Measurements from ENCODE around the gene KIR3DL1.

The KIR3DL1 gene

DNA sequence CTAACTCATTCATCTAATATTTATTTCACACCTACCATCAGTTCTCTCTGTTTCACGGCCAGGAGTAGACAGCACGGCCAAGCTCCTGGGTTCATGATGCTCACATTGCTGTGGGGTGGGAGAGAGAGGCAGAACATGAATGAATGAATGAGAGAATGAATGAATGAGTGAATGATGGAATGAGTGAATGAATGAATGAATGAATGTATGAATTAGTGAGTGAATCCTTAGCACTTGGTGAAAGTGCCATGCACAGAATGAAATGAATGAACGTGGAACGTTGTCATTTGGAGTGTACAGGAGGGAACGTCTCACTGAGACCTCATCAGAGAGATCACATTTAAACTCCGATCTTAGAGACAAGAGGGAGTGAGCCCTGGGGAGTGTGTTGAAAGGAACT, 24.8 kb upstream of the KIR3DL1 start:
- no peak overlapping the region for H3K4me3 ChIP-seq (ENCODE audit: low read depth, low read length)
- in situ Hi-C loops (cut with HindIII; ENCODE audit: low sequenced_read_pairs), result no loop called here
- TF ChIP-seq, protein P1, sequence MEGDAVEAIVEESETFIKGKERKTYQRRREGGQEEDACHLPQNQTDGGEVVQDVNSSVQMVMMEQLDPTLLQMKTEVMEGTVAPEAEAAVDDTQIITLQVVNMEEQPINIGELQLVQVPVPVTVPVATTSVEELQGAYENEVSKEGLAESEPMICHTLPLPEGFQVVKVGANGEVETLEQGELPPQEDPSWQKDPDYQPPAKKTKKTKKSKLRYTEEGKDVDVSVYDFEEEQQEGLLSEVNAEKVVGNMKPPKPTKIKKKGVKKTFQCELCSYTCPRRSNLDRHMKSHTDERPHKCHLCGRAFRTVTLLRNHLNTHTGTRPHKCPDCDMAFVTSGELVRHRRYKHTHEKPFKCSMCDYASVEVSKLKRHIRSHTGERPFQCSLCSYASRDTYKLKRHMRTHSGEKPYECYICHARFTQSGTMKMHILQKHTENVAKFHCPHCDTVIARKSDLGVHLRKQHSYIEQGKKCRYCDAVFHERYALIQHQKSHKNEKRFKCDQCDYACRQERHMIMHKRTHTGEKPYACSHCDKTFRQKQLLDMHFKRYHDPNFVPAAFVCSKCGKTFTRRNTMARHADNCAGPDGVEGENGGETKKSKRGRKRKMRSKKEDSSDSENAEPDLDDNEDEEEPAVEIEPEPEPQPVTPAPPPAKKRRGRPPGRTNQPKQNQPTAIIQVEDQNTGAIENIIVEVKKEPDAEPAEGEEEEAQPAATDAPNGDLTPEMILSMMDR (IDR thresholded peaks at IDR 0.05; ENCODE audit: low read depth, low read length, missing control alignments), result no peak
- no peak for DNase-seq (ENCODE audit: low read depth)

DNA sequence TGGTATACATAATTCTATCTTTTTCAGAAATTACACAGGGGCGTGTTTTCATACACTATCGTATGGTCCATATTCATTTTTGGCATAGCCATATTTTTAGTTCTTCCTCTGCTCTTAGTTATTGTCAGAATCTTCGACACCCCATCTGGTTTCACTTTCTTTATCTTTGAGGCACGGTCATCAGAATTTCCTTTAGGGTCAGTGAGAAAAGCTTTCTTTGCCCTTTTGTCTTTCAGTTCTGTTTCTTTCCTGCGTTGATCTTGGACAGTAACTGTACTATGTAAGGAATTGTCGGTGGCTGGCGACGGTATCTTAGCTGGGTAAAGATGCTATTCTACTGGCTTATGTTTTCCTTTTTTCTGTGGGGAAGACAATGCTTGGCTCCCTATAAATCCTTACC, 23.5 kb upstream of the KIR3DL1 start:
- H3K4me3 ChIP-seq (ENCODE audit: low read depth, low read length), result no peak overlapping the region
- TF ChIP-seq, protein P1 (IDR thresholded peaks at IDR 0.05; ENCODE audit: low read depth, low read length, missing control alignments), result no peak
- no peak for DNase-seq (ENCODE audit: low read depth)
- in situ Hi-C loops (cut with HindIII; ENCODE audit: low sequenced_read_pairs), result no loop called here

DNA sequence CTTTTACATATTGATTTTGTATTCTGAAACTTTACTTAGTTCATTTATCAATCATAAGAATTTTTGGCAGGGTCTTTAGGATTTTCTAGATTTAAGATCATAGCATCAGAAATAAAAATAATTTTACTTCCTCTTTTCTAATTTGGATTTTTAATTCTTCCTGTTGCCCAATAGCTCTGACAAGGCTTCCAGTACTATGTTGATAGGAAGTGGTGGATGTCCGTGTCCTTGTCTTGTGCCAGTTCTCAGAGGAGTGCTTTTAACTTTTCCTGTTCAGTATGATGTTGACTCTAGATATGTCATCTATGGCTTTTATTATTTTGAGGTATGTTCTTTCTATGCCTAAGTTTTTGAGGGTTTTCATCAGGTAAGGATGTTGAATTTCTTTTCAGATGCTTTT, 20.5 kb upstream of the KIR3DL1 start:
- in situ Hi-C loops (cut with HindIII; ENCODE audit: low sequenced_read_pairs), result no loop called here
- no peak for DNase-seq (ENCODE audit: low read depth)
- TF ChIP-seq, protein P1 (IDR thresholded peaks at IDR 0.05; ENCODE audit: low read depth, low read length, missing control alignments), result no peak
- no peak overlapping the region for H3K4me3 ChIP-seq (ENCODE audit: low read depth, low read length)

DNA sequence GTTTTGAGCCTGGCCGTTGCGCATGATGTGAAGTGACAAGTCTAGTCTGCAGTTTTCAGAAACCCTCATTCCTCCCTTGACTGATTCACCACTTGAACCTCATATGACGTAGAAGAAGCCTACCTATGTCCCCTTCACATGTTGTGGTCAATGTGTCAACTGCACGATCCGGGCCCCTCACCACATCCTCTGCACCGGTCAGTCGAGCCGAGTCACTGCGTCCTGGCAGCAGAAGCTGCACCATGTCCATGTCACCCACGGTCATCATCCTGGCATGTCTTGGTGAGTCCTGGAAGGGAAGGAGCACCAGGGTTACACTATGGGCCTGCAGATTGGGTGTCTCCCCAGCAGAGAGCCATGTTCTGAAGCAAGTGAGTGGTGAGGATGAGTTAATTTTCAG, 12.9 kb upstream of the KIR3DL1 start, which contains the start of gene KIR2DL4:
Gene KIR2DL4, plus strand, starts transcription at position 201 of the 400 bp plus-strand sequence. Its CDS starts 42 bp downstream, at position 243.
- DNase-seq (ENCODE audit: low read depth), result no peak
- TF ChIP-seq, protein P1 (IDR thresholded peaks at IDR 0.05; ENCODE audit: low read depth, low read length, missing control alignments), result no peak
- no peak within 1 kb of the TSS for H3K4me3 ChIP-seq (ENCODE audit: low read depth, low read length)
- in situ Hi-C loops (cut with HindIII; ENCODE audit: low sequenced_read_pairs), result no loop called here

DNA sequence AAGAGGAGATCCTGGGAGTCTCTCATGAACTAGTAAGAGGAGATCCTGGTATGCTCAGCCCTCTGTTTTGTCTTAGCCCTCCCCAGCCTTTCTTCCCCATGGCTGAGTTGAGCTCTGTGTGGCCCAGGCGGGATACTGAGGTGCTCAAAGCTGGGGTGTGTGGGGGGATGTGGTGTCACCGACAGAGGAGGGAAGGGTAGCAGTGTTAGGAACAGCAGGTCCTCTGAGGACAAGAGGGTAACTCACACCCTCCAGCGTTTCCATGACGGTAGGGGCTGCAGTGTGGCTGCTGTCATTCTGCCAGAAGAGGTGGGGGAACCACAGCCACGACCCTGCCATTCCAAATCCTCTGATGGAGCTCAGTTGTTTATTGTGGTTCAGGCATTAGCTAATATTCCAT, 12.2 kb upstream of the KIR3DL1 start:
- no peak overlapping the region for H3K4me3 ChIP-seq (ENCODE audit: low read depth, low read length)
- in situ Hi-C loops (cut with HindIII; ENCODE audit: low sequenced_read_pairs), result no loop called here
- DNase-seq (ENCODE audit: low read depth), result no peak
- TF ChIP-seq, protein P1 (IDR thresholded peaks at IDR 0.05; ENCODE audit: low read depth, low read length, missing control alignments), result no peak

DNA sequence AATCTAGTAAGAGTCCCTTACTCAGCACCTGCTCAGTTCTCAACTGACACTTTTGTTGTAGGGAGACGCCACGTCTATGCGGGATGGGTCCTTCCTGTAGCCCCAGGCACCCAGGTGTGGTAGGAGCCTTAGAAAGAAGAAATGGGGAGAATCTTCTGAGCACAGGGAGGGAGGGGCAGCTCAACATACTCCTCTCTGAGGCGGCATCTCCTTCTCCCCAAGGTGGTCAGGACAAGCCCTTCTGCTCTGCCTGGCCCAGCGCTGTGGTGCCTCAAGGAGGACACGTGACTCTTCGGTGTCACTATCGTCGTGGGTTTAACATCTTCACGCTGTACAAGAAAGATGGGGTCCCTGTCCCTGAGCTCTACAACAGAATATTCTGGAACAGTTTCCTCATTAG, 11.7 kb upstream of the KIR3DL1 start:
- in situ Hi-C loops (cut with HindIII; ENCODE audit: low sequenced_read_pairs), result no loop called here
- no peak overlapping the region for H3K4me3 ChIP-seq (ENCODE audit: low read depth, low read length)
- DNase-seq (ENCODE audit: low read depth), result no peak
- TF ChIP-seq, protein P1 (IDR thresholded peaks at IDR 0.05; ENCODE audit: low read depth, low read length, missing control alignments), result no peak

All from astrocyte of the cerebellum (primary cell).